ENCODE data around the gene RBM23.

DNA sequence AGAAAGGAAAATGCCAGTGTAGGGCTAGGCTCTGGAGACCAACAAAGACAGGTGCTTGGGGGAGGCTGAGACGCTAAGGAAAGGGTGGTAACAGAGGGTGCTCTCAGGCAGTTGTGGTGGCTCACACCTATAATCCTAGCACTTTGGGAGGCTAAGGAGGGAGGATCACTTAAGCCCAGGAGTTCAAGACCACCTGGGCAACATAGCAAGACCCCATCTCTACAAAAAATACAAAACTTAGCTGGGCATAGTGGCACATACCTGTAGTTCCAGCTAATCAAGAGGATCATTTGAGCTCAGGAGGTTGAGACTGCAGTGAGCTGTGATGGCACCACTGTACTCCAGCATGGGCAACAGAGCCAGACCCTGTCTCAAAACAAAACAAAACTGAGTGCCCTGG lies 23.5 kb downstream of the RBM23 start:
- TF ChIP-seq, protein P1, sequence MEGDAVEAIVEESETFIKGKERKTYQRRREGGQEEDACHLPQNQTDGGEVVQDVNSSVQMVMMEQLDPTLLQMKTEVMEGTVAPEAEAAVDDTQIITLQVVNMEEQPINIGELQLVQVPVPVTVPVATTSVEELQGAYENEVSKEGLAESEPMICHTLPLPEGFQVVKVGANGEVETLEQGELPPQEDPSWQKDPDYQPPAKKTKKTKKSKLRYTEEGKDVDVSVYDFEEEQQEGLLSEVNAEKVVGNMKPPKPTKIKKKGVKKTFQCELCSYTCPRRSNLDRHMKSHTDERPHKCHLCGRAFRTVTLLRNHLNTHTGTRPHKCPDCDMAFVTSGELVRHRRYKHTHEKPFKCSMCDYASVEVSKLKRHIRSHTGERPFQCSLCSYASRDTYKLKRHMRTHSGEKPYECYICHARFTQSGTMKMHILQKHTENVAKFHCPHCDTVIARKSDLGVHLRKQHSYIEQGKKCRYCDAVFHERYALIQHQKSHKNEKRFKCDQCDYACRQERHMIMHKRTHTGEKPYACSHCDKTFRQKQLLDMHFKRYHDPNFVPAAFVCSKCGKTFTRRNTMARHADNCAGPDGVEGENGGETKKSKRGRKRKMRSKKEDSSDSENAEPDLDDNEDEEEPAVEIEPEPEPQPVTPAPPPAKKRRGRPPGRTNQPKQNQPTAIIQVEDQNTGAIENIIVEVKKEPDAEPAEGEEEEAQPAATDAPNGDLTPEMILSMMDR (IDR thresholded peaks at IDR 0.05) = no peak
- no peak for TF ChIP-seq POLR2A (IDR thresholded peaks at IDR 0.05)
